Vagina (tissue), 2 donors: Measurements from ENCODE around the gene TUBB1. TPM values are rescaled to one million over a fixed set of nuclear protein-coding genes. Genes with fewer than 3 reads are reported as not detected.

Source experiments
- DNase-seq, 2 donors: peaks; one replicate each; pipeline ENCODE4 v3.0.0-alpha.2; 2017; ENCODE audit errors: extremely low spot score in 2 of 2
- H3K27ac ChIP-seq: fragments of 200-600 bp; sonication (generic); one replicate; pipeline ENCODE4 v1.5.1; 2019
- H3K27me3 ChIP-seq: fragments of 200-600 bp; sonication (generic); one replicate; pipeline ENCODE4 v1.5.1; 2019
- H3K36me3 ChIP-seq, 2 donors: fragments of 200-600 bp; sonication (generic); one replicate each; pipeline ENCODE4 v1.5.1; 2017 to 2019
- H3K4me1 ChIP-seq: fragments of 200-600 bp; sonication (generic); one replicate; pipeline ENCODE4 v1.5.1; 2019
- H3K4me3 ChIP-seq, 2 donors: fragments of 200-600 bp; sonication (generic); 1 replicate in 1 of 2; 2 replicates in 1 of 2; pipeline ENCODE4 v1.5.1; 2016 to 2019
- H3K9me3 ChIP-seq: fragments of 200-600 bp; sonication (generic); one replicate; pipeline ENCODE4 v1.5.1; 2019
- CTCF ChIP-seq, 3 experiments: fragments of 450-650 bp in 2 of 3; fragments of 200-600 bp in 1 of 3; sonication (generic) in 1 of 3; IDR thresholded peaks; one replicate each; pipeline ENCODE4 v1.5.1; 2017 to 2019; ENCODE audit warnings: antibody characterized with exemption in 3 of 3, mild to moderate bottlenecking in 2 of 3, moderate library complexity in 2 of 3
- POLR2A ChIP-seq, 2 donors: fragments of 450-650 bp; IDR thresholded peaks; one replicate each; pipeline ENCODE4 v1.6.1; 2017; ENCODE audit warnings: antibody characterized with exemption in 2 of 2, mild to moderate bottlenecking in 2 of 2, moderate library complexity in 2 of 2
- POLR2AphosphoS5 ChIP-seq, 2 donors: sonication (generic); formaldehyde crosslinking; IDR thresholded peaks; one replicate each; pipeline ENCODE4 v1.9.0; 2017; ENCODE audit warnings: antibody characterized with exemption in 2 of 2, mild to moderate bottlenecking in 2 of 2, low read depth in 1 of 2; ENCODE audit not compliant: insufficient read depth in 1 of 2
- intact Hi-C: fragments of 100-400 bp; cut with DNase I; formaldehyde crosslinking; loops from one replicate; pipeline ENCODE4 v1.15.1; 2023
- total RNA-seq: library from RNA; depleted of rRNA; stranded (reverse); fragments of >200 nt; gene quantifications from one replicate; pipeline ENCODE4 v1.2.3, GENCODE V29; 2016

The TUBB1 gene
- total RNA-seq, 1 donor from 2014 or later = not detected

- Histone ChIP-seq H3K4me3 (no peak overlapping the region), H3K9me3 (no peaks in the 10 kb centered on the region), H3K4me1 (no peaks in the 10 kb centered on the region), H3K36me3 (no peaks in the 10 kb centered on the region), H3K27ac (no peak overlapping the region), H3K27me3 (no peaks in the 10 kb centered on the region)
- TF ChIP-seq CTCF (IDR thresholded peaks at IDR 0.05) (no peak), POLR2AphosphoS5 (IDR thresholded peaks at IDR 0.05; ENCODE audit: insufficient read depth in 1 of 2, low read depth in 1 of 2) (no peak), POLR2A (IDR thresholded peaks at IDR 0.05) (no peak)
- intact Hi-C loops = no loop called here
- no peak for DNase-seq
Observed at GRCh38 chr20:59075934-59076508, 56.8 kb downstream of the TUBB1 start.

Other genes with a start within 250 kb of the TUBB1 start
- not detected for gene GNAS-AS1, start 168.5 kb upstream of the TUBB1 start, total RNA-seq
- gene GNAS, start 166.7 kb upstream of the TUBB1 start, total RNA-seq = 875 TPM
- gene NELFCD, start 38.2 kb upstream of the TUBB1 start, total RNA-seq = 85.7 TPM
- gene CTSZ, start 12.2 kb upstream of the TUBB1 start, total RNA-seq = 128 TPM
- gene ATP5F1E, start 12.9 kb downstream of the TUBB1 start, total RNA-seq = 22.8 TPM
- 73.4 TPM for gene PRELID3B, start 23.4 kb downstream of the TUBB1 start, total RNA-seq
- 2.2 TPM for gene ZNF831, start 144.4 kb downstream of the TUBB1 start, total RNA-seq